HUES48 (cell line): Measurements from ENCODE around the gene MTHFSD.
"Not testable (repeated sequence)": the region's sequence is repeated elsewhere in the genome, so short reads cannot be mapped to it uniquely, and the experiment has no call there.

Source experiments
- H3K27ac ChIP-seq: one replicate; pipeline ENCODE4 v1.7.0; 2013; ENCODE audit warnings: low read depth, low read length, inconsistent platforms
- H3K27me3 ChIP-seq: 2 replicates; pipeline ENCODE4 v1.6.1; 2013; ENCODE audit warnings: mild to moderate bottlenecking, low read length; ENCODE audit not compliant: control insufficient read depth, insufficient read depth
- H3K36me3 ChIP-seq: 2 replicates; pipeline ENCODE4 v1.6.1; 2013; ENCODE audit warnings: low read length; ENCODE audit not compliant: control insufficient read depth, insufficient read depth
- H3K4me1 ChIP-seq: 2 replicates; pipeline ENCODE4 v1.6.1; 2013; ENCODE audit warnings: mild to moderate bottlenecking, low read length; ENCODE audit not compliant: control insufficient read depth, insufficient read depth
- H3K4me3 ChIP-seq: 2 replicates; pipeline ENCODE4 v1.5.1; 2013; ENCODE audit warnings: mild to moderate bottlenecking, low read depth, low read length
- H3K9ac ChIP-seq: 2 replicates; pipeline ENCODE4 v1.6.1; 2013; ENCODE audit warnings: mild to moderate bottlenecking, low read depth, low read length, moderate library complexity
- H3K9me3 ChIP-seq: 2 replicates; pipeline ENCODE4 v1.6.1; 2013; ENCODE audit warnings: low read length; ENCODE audit not compliant: control insufficient read depth, insufficient read depth

Gene MTHFSD

GRCh38 chr16:86593913-86594620 lies 39.0 kb upstream of the MTHFSD start:
- Histone ChIP-seq H3K4me3 (no peak overlapping the region), H3K9me3 (no peaks in the 10 kb centered on the region), H3K36me3 (no peaks in the 10 kb centered on the region), H3K27ac (no peak overlapping the region), H3K27me3 (no peaks in the 10 kb centered on the region), H3K4me1 (no peaks in the 10 kb centered on the region), H3K9ac (no peak overlapping the region)

- Histone ChIP-seq H3K36me3 (no peaks in the 10 kb centered on the region), H3K4me1 (no peaks in the 10 kb centered on the region), H3K9me3 (no peaks in the 10 kb centered on the region), H3K4me3 (no peak overlapping the region), H3K27ac (no peak overlapping the region), H3K27me3 (no peaks in the 10 kb centered on the region), H3K9ac (no peak overlapping the region)
Measured at GRCh38 chr16:86591270-86591669, 36.2 kb upstream of the MTHFSD start.

GRCh38 chr16:86590501-86591144 lies 35.6 kb upstream of the MTHFSD start:
- no peak overlapping the region for H3K27ac ChIP-seq
- H3K9ac ChIP-seq = no peak overlapping the region
- no peaks in the 10 kb centered on the region for H3K27me3 ChIP-seq

GRCh38 chr16:86587955-86588354 lies 32.9 kb upstream of the MTHFSD start:
- H3K27me3 ChIP-seq = peaks cover 14% of the 10 kb centered on the region
- not testable (repeated sequence) for H3K9ac ChIP-seq, H3K27ac ChIP-seq, H3K4me3 ChIP-seq, H3K4me1 ChIP-seq, H3K36me3 ChIP-seq, H3K9me3 ChIP-seq

More at GRCh38 chr16:86590501-86591144, 35.6 kb upstream of the MTHFSD start:
- no peaks in the 10 kb centered on the region for H3K9me3 ChIP-seq
- H3K4me3 ChIP-seq = no peak overlapping the region
- H3K36me3 ChIP-seq = no peaks in the 10 kb centered on the region
- no peaks in the 10 kb centered on the region for H3K4me1 ChIP-seq

- Histone ChIP-seq H3K9ac (no peak overlapping the region), H3K27ac (no peak overlapping the region), H3K4me1 (no peaks in the 10 kb centered on the region), H3K9me3 (no peaks in the 10 kb centered on the region), H3K27me3 (peaks cover 18% of the 10 kb centered on the region), H3K36me3 (no peaks in the 10 kb centered on the region), H3K4me3 (no peak overlapping the region)
Measured at GRCh38 chr16:86587487-86587886, 32.5 kb upstream of the MTHFSD start.

- no peak overlapping the region for H3K9ac ChIP-seq
- H3K4me3 ChIP-seq = no peak overlapping the region
- no peaks in the 10 kb centered on the region for H3K9me3 ChIP-seq
- no peaks in the 10 kb centered on the region for H3K36me3 ChIP-seq
- peaks cover 33% of the 10 kb centered on the region for H3K27me3 ChIP-seq
- no peaks in the 10 kb centered on the region for H3K4me1 ChIP-seq
- no peak overlapping the region for H3K27ac ChIP-seq
Measured at GRCh38 chr16:86585821-86586611, 31.0 kb upstream of the MTHFSD start.

- peaks cover 42% of the 10 kb centered on the region for H3K27me3 ChIP-seq
Measured at GRCh38 chr16:86584726-86585721, 30.0 kb upstream of the MTHFSD start.

GRCh38 chr16:86584071-86584685 lies 29.1 kb upstream of the MTHFSD start:
- Histone ChIP-seq H3K36me3 (no peaks in the 10 kb centered on the region), H3K4me1 (peaks cover 7% of the 10 kb centered on the region; the same call in 1 of the 2 replicates), H3K9ac (no peak overlapping the region), H3K27me3 (peaks cover 51% of the 10 kb centered on the region), H3K9me3 (no peaks in the 10 kb centered on the region), H3K27ac (no peak overlapping the region), H3K4me3 (no peak overlapping the region)

More at GRCh38 chr16:86584726-86585721, 30.0 kb upstream of the MTHFSD start:
- peaks cover 2% of the 10 kb centered on the region; the same call in 1 of the 2 replicates for H3K4me1 ChIP-seq
- H3K4me3 ChIP-seq = no peak overlapping the region
- H3K9ac ChIP-seq = no peak overlapping the region
- no peaks in the 10 kb centered on the region for H3K9me3 ChIP-seq
- no peaks in the 10 kb centered on the region for H3K36me3 ChIP-seq
- H3K27ac ChIP-seq = no peak overlapping the region

- Histone ChIP-seq H3K4me1 (peaks cover 23% of the 10 kb centered on the region), H3K4me3 (no peak overlapping the region), H3K9me3 (no peaks in the 10 kb centered on the region), H3K27me3 (peaks cover 78% of the 10 kb centered on the region), H3K27ac (no peak overlapping the region), H3K9ac (no peak overlapping the region), H3K36me3 (no peaks in the 10 kb centered on the region)
Measured at GRCh38 chr16:86581458-86581857, 26.4 kb upstream of the MTHFSD start.

GRCh38 chr16:86580791-86581170 lies 25.7 kb upstream of the MTHFSD start:
- Histone ChIP-seq H3K27me3 (peaks cover 85% of the 10 kb centered on the region), H3K4me3 (no peak overlapping the region), H3K9ac (no peak overlapping the region), H3K27ac (no peak overlapping the region), H3K9me3 (no peaks in the 10 kb centered on the region), H3K4me1 (peaks cover 23% of the 10 kb centered on the region), H3K36me3 (no peaks in the 10 kb centered on the region)
